ENCODE data around the gene CAPN5.

DNA sequence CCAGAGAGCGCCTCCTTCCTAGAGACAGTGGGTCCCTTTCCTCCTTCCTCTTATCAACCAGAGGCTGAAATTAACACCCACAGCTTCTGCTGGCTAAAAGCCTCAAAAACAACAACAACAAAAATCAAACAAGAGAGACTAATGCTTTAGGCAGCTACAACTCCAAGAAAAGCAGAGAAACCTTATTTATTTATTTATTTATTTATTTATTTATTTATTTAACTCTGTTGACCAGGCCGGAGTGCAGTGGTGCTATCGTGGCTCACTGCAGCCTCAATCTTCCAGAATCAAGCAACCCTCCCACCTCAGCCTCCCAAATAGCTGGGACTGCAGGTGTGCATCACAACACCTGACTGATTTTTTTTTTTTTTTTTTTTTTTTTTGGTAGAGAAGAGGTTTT, 35.2 kb upstream of the CAPN5 start:
- TF ChIP-seq EZH2 (IDR thresholded peaks at IDR 0.05; ENCODE audit: borderline replicate concordance) = no peak
- TF ChIP-seq CTCF (IDR thresholded peaks at IDR 0.05; ENCODE audit: poor library complexity) = no peak
